HepG2 (cell line): ENCODE results near the gene SPRYD3. TPM values are rescaled to one million over a fixed set of nuclear protein-coding genes. Genes with fewer than 3 reads are reported as not detected.

Experiments
- EZH2 ChIP-seq: conservative IDR thresholded peaks from 2 replicates; pipeline ENCODE4 v1.6.1; 2012; ENCODE audit warnings: mild to moderate bottlenecking, low read depth, low read length, moderate library complexity
- HOXA3 ChIP-seq: sonication (generic); formaldehyde crosslinking; IDR thresholded peaks from 2 replicates; pipeline ENCODE4 v1.5.0; 2020; ENCODE audit warnings: missing genetic modification reagents
- ONECUT2 ChIP-seq: sonication (generic); formaldehyde crosslinking; IDR thresholded peaks from 2 replicates; pipeline ENCODE4 v1.4.0; 2020; ENCODE audit warnings: missing genetic modification reagents
- SALL2 ChIP-seq: sonication (generic); formaldehyde crosslinking; IDR thresholded peaks from 2 replicates; pipeline ENCODE4 v1.8.1; 2023; ENCODE audit warnings: mild to moderate bottlenecking, missing genetic modification reagents, inconsistent platforms
- SIN3B ChIP-seq: fragments of 150-350 bp; IDR thresholded peaks from 2 replicates; pipeline ENCODE4 v1.6.1; 2014; ENCODE audit warnings: low read length
- SP140L ChIP-seq: sonication (generic); formaldehyde crosslinking; IDR thresholded peaks from 2 replicates; pipeline ENCODE4 v1.4.0; 2020; ENCODE audit warnings: missing genetic modification reagents, borderline replicate concordance
- TCF12 ChIP-seq, 2 experiments: fragments of 450-650 bp in 1 of 2; sonication (generic) in 1 of 2; formaldehyde crosslinking in 1 of 2; IDR thresholded peaks; 2 replicates each; pipeline versions ENCODE4 v1.6.1 to v1.8.0; 2017 to 2022; ENCODE audit warnings: antibody characterized with exemption in 1 of 2, mild to moderate bottlenecking in 1 of 2, missing genetic modification reagents in 1 of 2, moderate library complexity in 1 of 2
- TSC22D2 ChIP-seq: sonication (generic); formaldehyde crosslinking; IDR thresholded peaks from 2 replicates; pipeline ENCODE4 v1.5.1; 2020; ENCODE audit warnings: missing genetic modification reagents, mild to moderate bottlenecking, borderline replicate concordance
- ZNF101 ChIP-seq: sonication (generic); formaldehyde crosslinking; IDR thresholded peaks from 2 replicates; pipeline ENCODE4 v1.4.0; 2020; ENCODE audit warnings: mild to moderate bottlenecking, low read depth, missing genetic modification reagents, borderline replicate concordance
- ZNF251 ChIP-seq: sonication (generic); formaldehyde crosslinking; IDR thresholded peaks from 2 replicates; pipeline ENCODE4 v1.9.0; 2021; ENCODE audit warnings: mild to moderate bottlenecking, missing genetic modification reagents
- ZNF30 ChIP-seq: sonication (generic); formaldehyde crosslinking; IDR thresholded peaks from 2 replicates; pipeline ENCODE4 v1.5.0; 2020; ENCODE audit warnings: mild to moderate bottlenecking, missing genetic modification reagents
- ZNF350 ChIP-seq: sonication (generic); formaldehyde crosslinking; IDR thresholded peaks from 2 replicates; pipeline ENCODE4 v1.4.0; 2020; ENCODE audit warnings: mild to moderate bottlenecking, low read depth, missing genetic modification reagents, borderline replicate concordance
- ZNF577 ChIP-seq: sonication (generic); formaldehyde crosslinking; IDR thresholded peaks from 2 replicates; pipeline ENCODE4 v1.4.0; 2020; ENCODE audit warnings: mild to moderate bottlenecking, low read depth, missing genetic modification reagents, borderline replicate concordance
- ZNF678 ChIP-seq: sonication (generic); formaldehyde crosslinking; IDR thresholded peaks from 2 replicates; pipeline ENCODE4 v1.4.0; 2020; ENCODE audit warnings: mild to moderate bottlenecking, missing genetic modification reagents
- polyA plus RNA-seq, 8 experiments: library from polyadenylated mRNA; depleted of rRNA in 3 of 8; stranded (reverse) in 7 of 8; unstranded in 1 of 8; fragments of >200 nt; fragmentation: Illumina TruSeq in 4 of 8; extraction: Trizol in 4 of 8; gene quantifications; 2 replicates each; pipeline versions ENCODE4 v1.2.1 to v1.2.3, GENCODE V29; 2011 to 2016; ENCODE audit warnings: low read depth in 4 of 8, missing spikeins in 1 of 8, mixed read lengths in 1 of 8; ENCODE audit not compliant: insufficient read depth in 1 of 8
- total RNA-seq, 5 experiments: library from RNA; depleted of rRNA; stranded (reverse); fragments of >200 nt; fragmentation: Illumina TruSeq; extraction: Trizol; gene quantifications; 2 replicates each; pipeline ENCODE4 v1.2.3, GENCODE V29; 2016; ENCODE audit warnings: low read depth in 1 of 5
- TF ChIP-seq, protein P1 (sequence below), 2 experiments: sonication (generic) in 1 of 2; formaldehyde crosslinking in 1 of 2; IDR thresholded peaks; 2 replicates each; pipeline versions ENCODE4 v1.4.0 to v1.6.1; 2016 to 2020; ENCODE audit warnings: borderline replicate concordance in 1 of 2, low read depth in 1 of 2, mild to moderate bottlenecking in 1 of 2, missing genetic modification reagents in 1 of 2
- TF ChIP-seq, protein P2 (sequence below): IDR thresholded peaks from 2 replicates; pipeline ENCODE4 v1.6.1; 2012; ENCODE audit warnings: low read depth, low read length, improper control_type of control experiment
- TF ChIP-seq, protein P3 (sequence below): sonication (generic); formaldehyde crosslinking; IDR thresholded peaks from 2 replicates; pipeline ENCODE4 v1.5.0; 2020; ENCODE audit warnings: mild to moderate bottlenecking, missing genetic modification reagents
- TF ChIP-seq, protein P4 (sequence below): IDR thresholded peaks from 2 replicates; pipeline ENCODE4 v1.6.1; 2016; ENCODE audit warnings: low read depth

The SPRYD3 gene
- total and polyA plus RNA-seq, 2 of the 13 experiments (the other 11 are each of a cell fraction or from before 2014, with no cell fraction given): 9.0 to 9.2 TPM

DNA sequence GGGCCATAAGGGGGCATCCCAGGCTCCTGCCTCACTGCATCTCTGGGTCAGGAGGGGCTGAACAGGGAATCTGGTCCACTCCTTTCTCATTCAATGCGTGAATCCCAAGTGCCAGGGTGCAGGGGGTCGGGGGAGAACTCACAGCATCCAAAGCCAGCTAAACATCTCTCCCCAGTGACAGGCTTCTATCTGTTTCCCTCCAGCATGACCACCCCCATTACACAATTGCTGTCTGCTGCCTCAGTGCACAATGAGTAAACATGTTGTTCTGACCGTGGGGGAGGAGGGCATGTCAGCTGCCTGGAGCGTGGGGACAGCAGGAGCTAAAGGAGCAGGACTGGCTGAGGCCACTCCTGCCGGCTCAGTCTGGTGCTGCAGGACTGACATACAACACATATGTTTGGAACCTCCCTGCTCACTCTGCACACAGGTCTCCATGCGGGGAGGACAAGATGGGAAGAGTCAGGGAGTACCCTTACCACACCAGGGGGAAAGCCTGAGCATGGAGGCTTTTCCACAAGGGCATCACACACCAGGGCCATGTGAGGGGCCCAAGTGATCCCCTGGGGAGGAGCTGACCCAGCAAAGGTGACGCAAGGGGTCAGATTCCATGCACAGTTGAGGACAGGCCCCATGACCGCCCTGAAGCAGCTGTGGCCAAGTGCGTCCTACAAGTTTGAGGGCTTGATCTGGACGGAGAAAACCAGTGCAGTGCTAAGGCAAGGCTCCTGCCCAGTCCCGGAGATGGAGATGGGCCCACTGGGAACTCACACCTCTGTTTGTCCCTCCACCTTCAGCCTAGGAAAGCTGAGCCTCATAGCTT lies 27.9 kb downstream of the SPRYD3 start (continued):
- TF ChIP-seq, protein P1, sequence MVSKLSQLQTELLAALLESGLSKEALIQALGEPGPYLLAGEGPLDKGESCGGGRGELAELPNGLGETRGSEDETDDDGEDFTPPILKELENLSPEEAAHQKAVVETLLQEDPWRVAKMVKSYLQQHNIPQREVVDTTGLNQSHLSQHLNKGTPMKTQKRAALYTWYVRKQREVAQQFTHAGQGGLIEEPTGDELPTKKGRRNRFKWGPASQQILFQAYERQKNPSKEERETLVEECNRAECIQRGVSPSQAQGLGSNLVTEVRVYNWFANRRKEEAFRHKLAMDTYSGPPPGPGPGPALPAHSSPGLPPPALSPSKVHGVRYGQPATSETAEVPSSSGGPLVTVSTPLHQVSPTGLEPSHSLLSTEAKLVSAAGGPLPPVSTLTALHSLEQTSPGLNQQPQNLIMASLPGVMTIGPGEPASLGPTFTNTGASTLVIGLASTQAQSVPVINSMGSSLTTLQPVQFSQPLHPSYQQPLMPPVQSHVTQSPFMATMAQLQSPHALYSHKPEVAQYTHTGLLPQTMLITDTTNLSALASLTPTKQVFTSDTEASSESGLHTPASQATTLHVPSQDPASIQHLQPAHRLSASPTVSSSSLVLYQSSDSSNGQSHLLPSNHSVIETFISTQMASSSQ (IDR thresholded peaks at IDR 0.05; ENCODE audit: low read depth): 0 out of 2 replicates have a peak, but pooled peaks have one; percentile 14
- TF ChIP-seq, protein P1 (CRISPR knock-in tag; IDR thresholded peaks at IDR 0.05; ENCODE audit: borderline replicate concordance): 0 out of 2 replicates have a peak, but pooled peaks have one; percentile 11
- TF ChIP-seq, protein P2, sequence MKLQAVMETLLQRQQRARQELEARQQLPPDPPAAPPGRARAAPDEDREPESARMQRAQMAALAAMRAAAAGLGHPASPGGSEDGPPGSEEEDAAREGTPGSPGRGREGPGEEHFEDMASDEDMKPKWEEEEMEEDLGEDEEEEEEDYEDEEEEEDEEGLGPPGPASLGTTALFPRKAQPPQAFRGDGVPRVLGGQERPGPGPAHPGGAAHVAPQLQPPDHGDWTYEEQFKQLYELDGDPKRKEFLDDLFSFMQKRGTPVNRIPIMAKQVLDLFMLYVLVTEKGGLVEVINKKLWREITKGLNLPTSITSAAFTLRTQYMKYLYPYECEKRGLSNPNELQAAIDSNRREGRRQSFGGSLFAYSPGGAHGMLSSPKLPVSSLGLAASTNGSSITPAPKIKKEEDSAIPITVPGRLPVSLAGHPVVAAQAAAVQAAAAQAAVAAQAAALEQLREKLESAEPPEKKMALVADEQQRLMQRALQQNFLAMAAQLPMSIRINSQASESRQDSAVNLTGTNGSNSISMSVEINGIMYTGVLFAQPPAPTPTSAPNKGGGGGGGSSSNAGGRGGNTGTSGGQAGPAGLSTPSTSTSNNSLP: no peak
- TF ChIP-seq ONECUT2 (CRISPR knock-in tag): no peak
- TF ChIP-seq, protein P3, sequence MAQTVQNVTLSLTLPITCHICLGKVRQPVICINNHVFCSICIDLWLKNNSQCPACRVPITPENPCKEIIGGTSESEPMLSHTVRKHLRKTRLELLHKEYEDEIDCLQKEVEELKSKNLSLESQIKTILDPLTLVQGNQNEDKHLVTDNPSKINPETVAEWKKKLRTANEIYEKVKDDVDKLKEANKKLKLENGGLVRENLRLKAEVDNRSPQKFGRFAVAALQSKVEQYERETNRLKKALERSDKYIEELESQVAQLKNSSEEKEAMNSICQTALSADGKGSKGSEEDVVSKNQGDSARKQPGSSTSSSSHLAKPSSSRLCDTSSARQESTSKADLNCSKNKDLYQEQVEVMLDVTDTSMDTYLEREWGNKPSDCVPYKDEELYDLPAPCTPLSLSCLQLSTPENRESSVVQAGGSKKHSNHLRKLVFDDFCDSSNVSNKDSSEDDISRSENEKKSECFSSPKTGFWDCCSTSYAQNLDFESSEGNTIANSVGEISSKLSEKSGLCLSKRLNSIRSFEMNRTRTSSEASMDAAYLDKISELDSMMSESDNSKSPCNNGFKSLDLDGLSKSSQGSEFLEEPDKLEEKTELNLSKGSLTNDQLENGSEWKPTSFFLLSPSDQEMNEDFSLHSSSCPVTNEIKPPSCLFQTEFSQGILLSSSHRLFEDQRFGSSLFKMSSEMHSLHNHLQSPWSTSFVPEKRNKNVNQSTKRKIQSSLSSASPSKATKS: no peak
- TF ChIP-seq SP140L (CRISPR knock-in tag): no peak
- no peak for TF ChIP-seq ZNF577
- no peak for TF ChIP-seq ZNF101 (CRISPR knock-in tag)
- TF ChIP-seq ZNF30 (CRISPR knock-in tag): no peak
- no peak for TF ChIP-seq SIN3B
- no peak for TF ChIP-seq ZNF251 (CRISPR knock-in tag)
- peak; percentile 81; the same call in 1 of the 2 replicates for TF ChIP-seq ZNF350 (CRISPR knock-in tag)
- no peak for TF ChIP-seq ZNF678
- no peak for TF ChIP-seq EZH2
- TF ChIP-seq, protein P4, sequence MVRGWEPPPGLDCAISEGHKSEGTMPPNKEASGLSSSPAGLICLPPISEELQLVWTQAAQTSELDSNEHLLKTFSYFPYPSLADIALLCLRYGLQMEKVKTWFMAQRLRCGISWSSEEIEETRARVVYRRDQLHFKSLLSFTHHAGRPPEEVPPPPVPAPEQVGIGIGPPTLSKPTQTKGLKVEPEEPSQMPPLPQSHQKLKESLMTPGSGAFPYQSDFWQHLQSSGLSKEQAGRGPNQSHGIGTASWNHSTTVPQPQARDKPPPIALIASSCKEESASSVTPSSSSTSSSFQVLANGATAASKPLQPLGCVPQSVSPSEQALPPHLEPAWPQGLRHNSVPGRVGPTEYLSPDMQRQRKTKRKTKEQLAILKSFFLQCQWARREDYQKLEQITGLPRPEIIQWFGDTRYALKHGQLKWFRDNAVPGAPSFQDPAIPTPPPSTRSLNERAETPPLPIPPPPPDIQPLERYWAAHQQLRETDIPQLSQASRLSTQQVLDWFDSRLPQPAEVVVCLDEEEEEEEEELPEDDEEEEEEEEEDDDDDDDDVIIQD (CRISPR knock-in tag): no peak
- TF ChIP-seq TSC22D2: no peak
- no peak for TF ChIP-seq TCF12 (IDR thresholded peaks at IDR 0.05)
- no peak for TF ChIP-seq TCF12 (CRISPR knock-in tag; IDR thresholded peaks at IDR 0.05)
- peak; percentile 71; the same call in 1 of the 2 replicates for TF ChIP-seq HOXA3 (CRISPR knock-in tag)
- no peak for TF ChIP-seq SALL2
